Measurements from ENCODE around the gene FSD1L.
"Not testable (repeated sequence)": the region's sequence is repeated elsewhere in the genome, so short reads cannot be mapped to it uniquely, and the experiment has no call there.

DNA sequence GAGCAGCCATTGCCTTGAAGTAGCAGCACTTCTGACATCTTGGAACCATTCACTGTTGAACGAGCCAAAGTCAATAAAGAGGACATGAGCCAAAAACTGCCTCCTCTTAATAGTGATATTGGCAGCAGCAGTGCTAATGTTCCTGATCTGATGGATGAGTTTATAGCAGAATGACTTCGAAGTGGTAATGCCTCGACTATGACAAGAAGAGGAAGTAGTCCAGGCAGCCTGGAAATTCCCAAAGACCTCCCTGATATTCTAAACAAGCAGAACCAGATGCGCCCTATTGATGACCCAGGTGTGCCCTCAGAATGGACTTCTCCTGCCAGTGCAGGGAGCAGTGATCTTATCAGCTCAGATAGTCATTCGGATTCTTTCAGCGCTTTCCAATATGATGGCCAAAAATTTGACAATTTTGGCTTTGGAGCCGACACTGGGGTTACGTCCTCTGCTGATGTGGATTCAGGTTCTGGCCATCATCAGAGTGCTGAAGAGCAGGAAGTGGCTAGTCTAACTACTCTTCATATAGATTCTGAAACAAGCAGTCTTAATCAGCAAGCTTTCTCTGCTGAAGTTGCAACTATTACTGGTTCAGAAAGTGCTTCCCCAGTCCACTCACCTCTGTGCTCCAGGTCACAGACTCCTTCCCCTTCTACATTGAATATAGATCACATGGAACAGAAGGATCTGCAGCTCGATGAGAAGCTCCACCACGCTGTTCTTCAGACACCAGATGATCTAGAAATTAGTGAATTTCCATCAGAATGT is 75.0 kb downstream of the FSD1L start:
- TF ChIP-seq, protein P1, sequence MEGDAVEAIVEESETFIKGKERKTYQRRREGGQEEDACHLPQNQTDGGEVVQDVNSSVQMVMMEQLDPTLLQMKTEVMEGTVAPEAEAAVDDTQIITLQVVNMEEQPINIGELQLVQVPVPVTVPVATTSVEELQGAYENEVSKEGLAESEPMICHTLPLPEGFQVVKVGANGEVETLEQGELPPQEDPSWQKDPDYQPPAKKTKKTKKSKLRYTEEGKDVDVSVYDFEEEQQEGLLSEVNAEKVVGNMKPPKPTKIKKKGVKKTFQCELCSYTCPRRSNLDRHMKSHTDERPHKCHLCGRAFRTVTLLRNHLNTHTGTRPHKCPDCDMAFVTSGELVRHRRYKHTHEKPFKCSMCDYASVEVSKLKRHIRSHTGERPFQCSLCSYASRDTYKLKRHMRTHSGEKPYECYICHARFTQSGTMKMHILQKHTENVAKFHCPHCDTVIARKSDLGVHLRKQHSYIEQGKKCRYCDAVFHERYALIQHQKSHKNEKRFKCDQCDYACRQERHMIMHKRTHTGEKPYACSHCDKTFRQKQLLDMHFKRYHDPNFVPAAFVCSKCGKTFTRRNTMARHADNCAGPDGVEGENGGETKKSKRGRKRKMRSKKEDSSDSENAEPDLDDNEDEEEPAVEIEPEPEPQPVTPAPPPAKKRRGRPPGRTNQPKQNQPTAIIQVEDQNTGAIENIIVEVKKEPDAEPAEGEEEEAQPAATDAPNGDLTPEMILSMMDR (IDR thresholded peaks at IDR 0.05; ENCODE audit: low read length) = not testable (repeated sequence)
- TF ChIP-seq EZH2 (optimal IDR thresholded peaks at IDR 0.05; ENCODE audit: low read depth, low read length); EZH2phosphoT487 (IDR thresholded peaks at IDR 0.05; ENCODE audit: low read length): not testable (repeated sequence)
